Measurements from ENCODE around the gene PTCD3. TPM values are rescaled to one million over a fixed set of nuclear protein-coding genes. Genes with fewer than 3 reads are reported as not detected.
A peak's percentile ranks its signal among the peaks of the same experiment; 100 is the strongest.

The PTCD3 gene
- total RNA-seq, 2 donors from 2014 or later = 184 to 191 TPM

- no peak overlapping the region for H3K4me3 ChIP-seq (ENCODE audit: low read length)
- peak; percentile 56 for DNase-seq
- peaks cover 4% of the 10 kb centered on the region for H3K4me1 ChIP-seq (ENCODE audit: control insufficient read depth, insufficient read depth, low read length)
- Mint-ChIP-seq H3K27ac (peak overlapping the region; percentile 92), H3K4me3 (no peak overlapping the region), H3K27me3 (ENCODE audit: insufficient read depth) (no peaks in the 10 kb centered on the region), H3K9me3 (no peaks in the 10 kb centered on the region), H3K36me3 (ENCODE audit: low read depth) (peaks cover 56% of the 10 kb centered on the region), H3K4me1 (peaks cover 9% of the 10 kb centered on the region)
- no peaks in the 10 kb centered on the region for H3K9me3 ChIP-seq (ENCODE audit: control insufficient read depth, low read length)
- H3K36me3 ChIP-seq (ENCODE audit: control insufficient read depth, insufficient read depth, low read length) = peaks cover 75% of the 10 kb centered on the region
- no peaks in the 10 kb centered on the region for H3K27me3 ChIP-seq (ENCODE audit: control insufficient read depth, insufficient read depth, low read length, poor library complexity, severe bottlenecking)
- H3K27ac ChIP-seq (ENCODE audit: low read depth, low read length) = no peak overlapping the region
- WGBS, 2 experiments (ENCODE audit: insufficient coverage in 1 of 2, insufficient read length in 1 of 2) = 69 to 86% methylated on average over 2 of the region's 2 CpGs
- TF ChIP-seq CTCF (conservative IDR thresholded peaks at IDR 0.05) = no peak
- peak overlapping the region; percentile 51 for H3K9ac ChIP-seq (ENCODE audit: extremely low read depth, low read length, poor library complexity, severe bottlenecking)
These were observed 66.6 kb downstream of the PTCD3 start for GRCh38 chr2:86172610-86173009.

- TF ChIP-seq CTCF (conservative IDR thresholded peaks at IDR 0.05) = no peak
These were observed 68.4 kb downstream of the PTCD3 start for GRCh38 chr2:86174445-86174844.

GRCh38 chr2:86175828-86176227 is 69.8 kb downstream of the PTCD3 start:
- 95 to 100% methylated on average over 1 of the region's 1 CpG for WGBS, 2 experiments (ENCODE audit: insufficient coverage in 1 of 2, insufficient read length in 1 of 2)
- Mint-ChIP-seq H3K27ac (no peak overlapping the region), H3K36me3 (ENCODE audit: low read depth) (peaks cover 52% of the 10 kb centered on the region), H3K4me3 (no peak overlapping the region), H3K9me3 (no peaks in the 10 kb centered on the region), H3K27me3 (ENCODE audit: insufficient read depth) (no peaks in the 10 kb centered on the region), H3K4me1 (peaks cover 9% of the 10 kb centered on the region)
- DNase-seq = no peak
- Histone ChIP-seq H3K4me1 (ENCODE audit: control insufficient read depth, insufficient read depth, low read length) (peaks cover 4% of the 10 kb centered on the region), H3K9me3 (ENCODE audit: control insufficient read depth, low read length) (no peaks in the 10 kb centered on the region), H3K27ac (ENCODE audit: low read depth, low read length) (no peak overlapping the region), H3K9ac (ENCODE audit: extremely low read depth, low read length, poor library complexity, severe bottlenecking) (no peak overlapping the region), H3K27me3 (ENCODE audit: control insufficient read depth, insufficient read depth, low read length, poor library complexity, severe bottlenecking) (no peaks in the 10 kb centered on the region), H3K36me3 (ENCODE audit: control insufficient read depth, insufficient read depth, low read length) (peaks cover 73% of the 10 kb centered on the region), H3K4me3 (ENCODE audit: low read length) (no peak overlapping the region)
- TF ChIP-seq CTCF (conservative IDR thresholded peaks at IDR 0.05) = no peak

More at GRCh38 chr2:86174445-86174844, 68.4 kb downstream of the PTCD3 start:
- Mint-ChIP-seq H3K27me3 (ENCODE audit: insufficient read depth) (no peaks in the 10 kb centered on the region), H3K36me3 (ENCODE audit: low read depth) (peaks cover 54% of the 10 kb centered on the region), H3K4me1 (peaks cover 9% of the 10 kb centered on the region), H3K27ac (no peak overlapping the region), H3K4me3 (no peak overlapping the region), H3K9me3 (no peaks in the 10 kb centered on the region)
- Histone ChIP-seq H3K9ac (ENCODE audit: extremely low read depth, low read length, poor library complexity, severe bottlenecking) (no peak overlapping the region), H3K4me3 (ENCODE audit: low read length) (no peak overlapping the region), H3K4me1 (ENCODE audit: control insufficient read depth, insufficient read depth, low read length) (peaks cover 4% of the 10 kb centered on the region), H3K27me3 (ENCODE audit: control insufficient read depth, insufficient read depth, low read length, poor library complexity, severe bottlenecking) (no peaks in the 10 kb centered on the region), H3K36me3 (ENCODE audit: control insufficient read depth, insufficient read depth, low read length) (peaks cover 81% of the 10 kb centered on the region), H3K27ac (ENCODE audit: low read depth, low read length) (no peak overlapping the region), H3K9me3 (ENCODE audit: control insufficient read depth, low read length) (no peaks in the 10 kb centered on the region)
- WGBS, 2 experiments (ENCODE audit: insufficient coverage in 1 of 2, insufficient read length in 1 of 2) = 95 to 100% methylated on average over 1 to 2 of the region's 2 CpGs
- DNase-seq = no peak
